HG02943 (cell line): ENCODE measurements around the gene MAP1LC3A.

Experiments
- ATAC-seq: cut with Tn5 transposase; IDR thresholded peaks from one replicate; pipeline ENCODE4 v1.9.1; 2021; ENCODE audit warnings: mild to moderate bottlenecking, low read depth, moderate library complexity; ENCODE audit not compliant: unreplicated experiment

Gene MAP1LC3A

GRCh38 chr20:34604980-34605788 is 46.7 kb downstream of the MAP1LC3A start:
- no peak for ATAC-seq

- no peak for ATAC-seq
Measured at GRCh38 chr20:34607066-34607465, 48.5 kb downstream of the MAP1LC3A start.
